PFSK-1 (cell line): ENCODE results near the gene PPFIBP1.

Experiments used
- POLR2AphosphoS5 ChIP-seq: IDR thresholded peaks from 2 replicates; pipeline ENCODE4 v1.6.1; 2012; ENCODE audit warnings: low read depth, mild to moderate bottlenecking, control low read depth, low read length, moderate library complexity
- TF ChIP-seq, protein P1 (sequence below), 2 experiments: IDR thresholded peaks; 2 replicates each; pipeline versions ENCODE4 v1.6.1 to v1.8.0; 2011 to 2012; ENCODE audit warnings: low read depth in 2 of 2, low read length in 2 of 2, control low read depth in 1 of 2, inconsistent platforms in 1 of 2, mild to moderate bottlenecking in 1 of 2, moderate library complexity in 1 of 2; ENCODE audit not compliant: insufficient read depth in 1 of 2

DNA sequence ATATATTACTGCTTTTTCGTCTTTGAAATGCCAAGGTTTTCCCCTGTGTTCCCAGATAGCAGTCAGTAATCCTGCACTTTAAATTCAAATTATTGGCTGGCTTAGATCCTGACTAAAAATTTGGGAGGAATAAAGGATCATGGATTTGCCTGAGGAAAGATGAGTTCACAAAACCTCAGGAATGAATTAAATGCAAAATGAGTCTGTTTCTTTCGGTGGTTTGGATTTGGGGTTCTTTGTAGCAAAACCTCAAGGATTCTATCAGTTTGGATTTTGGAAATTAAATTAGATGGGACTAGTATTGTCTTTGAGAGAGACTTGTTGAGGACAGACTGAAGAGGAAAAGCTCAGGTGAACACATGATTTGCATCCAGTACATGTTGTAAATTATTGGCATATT lies 36.1 kb downstream of the PPFIBP1 start:
- TF ChIP-seq, protein P1, sequence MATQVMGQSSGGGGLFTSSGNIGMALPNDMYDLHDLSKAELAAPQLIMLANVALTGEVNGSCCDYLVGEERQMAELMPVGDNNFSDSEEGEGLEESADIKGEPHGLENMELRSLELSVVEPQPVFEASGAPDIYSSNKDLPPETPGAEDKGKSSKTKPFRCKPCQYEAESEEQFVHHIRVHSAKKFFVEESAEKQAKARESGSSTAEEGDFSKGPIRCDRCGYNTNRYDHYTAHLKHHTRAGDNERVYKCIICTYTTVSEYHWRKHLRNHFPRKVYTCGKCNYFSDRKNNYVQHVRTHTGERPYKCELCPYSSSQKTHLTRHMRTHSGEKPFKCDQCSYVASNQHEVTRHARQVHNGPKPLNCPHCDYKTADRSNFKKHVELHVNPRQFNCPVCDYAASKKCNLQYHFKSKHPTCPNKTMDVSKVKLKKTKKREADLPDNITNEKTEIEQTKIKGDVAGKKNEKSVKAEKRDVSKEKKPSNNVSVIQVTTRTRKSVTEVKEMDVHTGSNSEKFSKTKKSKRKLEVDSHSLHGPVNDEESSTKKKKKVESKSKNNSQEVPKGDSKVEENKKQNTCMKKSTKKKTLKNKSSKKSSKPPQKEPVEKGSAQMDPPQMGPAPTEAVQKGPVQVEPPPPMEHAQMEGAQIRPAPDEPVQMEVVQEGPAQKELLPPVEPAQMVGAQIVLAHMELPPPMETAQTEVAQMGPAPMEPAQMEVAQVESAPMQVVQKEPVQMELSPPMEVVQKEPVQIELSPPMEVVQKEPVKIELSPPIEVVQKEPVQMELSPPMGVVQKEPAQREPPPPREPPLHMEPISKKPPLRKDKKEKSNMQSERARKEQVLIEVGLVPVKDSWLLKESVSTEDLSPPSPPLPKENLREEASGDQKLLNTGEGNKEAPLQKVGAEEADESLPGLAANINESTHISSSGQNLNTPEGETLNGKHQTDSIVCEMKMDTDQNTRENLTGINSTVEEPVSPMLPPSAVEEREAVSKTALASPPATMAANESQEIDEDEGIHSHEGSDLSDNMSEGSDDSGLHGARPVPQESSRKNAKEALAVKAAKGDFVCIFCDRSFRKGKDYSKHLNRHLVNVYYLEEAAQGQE (IDR thresholded peaks at IDR 0.05; ENCODE audit: insufficient read depth in 1 of 2, low read depth in 2 of 2, low read length in 2 of 2), result no peak
- no peak for TF ChIP-seq POLR2AphosphoS5
